Jurkat, Clone E6-1 (cell line): Measurements from ENCODE around the gene SIMC1. TPM values are rescaled to one million over a fixed set of nuclear protein-coding genes. Genes with fewer than 3 reads are reported as not detected.
"Not testable (repeated sequence)": the region's sequence is repeated elsewhere in the genome, so short reads cannot be mapped to it uniquely, and the experiment has no call there.

ENCODE experiments used
- DNase-seq: peaks from one replicate; pipeline ENCODE4 v3.0.0-alpha.2; 2011; ENCODE audit warnings: low read depth, low spot score
- H3K4me3 ChIP-seq: 2 replicates; pipeline ENCODE4 v1.5.1; 2011; ENCODE audit warnings: mild to moderate bottlenecking, low read length, control low read depth, moderate library complexity
- polyA plus RNA-seq: library from polyadenylated mRNA; unstranded; fragments of >200 nt; gene quantifications from one replicate; pipeline ENCODE4 v1.2.1, GENCODE V29; 2012; ENCODE audit warnings: missing spikeins; ENCODE audit not compliant: insufficient read length, insufficient read depth

The SIMC1 gene
- 31.6 TPM for polyA plus RNA-seq

- DNase-seq, result not testable (repeated sequence)
- peak within 1 kb of the TSS; percentile 15; the same call in 1 of the 2 replicates for H3K4me3 ChIP-seq
Measured at GRCh38 chr5:176237971-176238644, at the start of gene SIMC1. SIMC1 (plus strand) TSS chr5:176238424; CDS start chr5:176238509, 85 bp downstream.

- H3K4me3 ChIP-seq, result no peak overlapping the region
- no peak for DNase-seq
Measured at GRCh38 chr5:176188506-176189193, 49.6 kb upstream of the SIMC1 start.

DNA sequence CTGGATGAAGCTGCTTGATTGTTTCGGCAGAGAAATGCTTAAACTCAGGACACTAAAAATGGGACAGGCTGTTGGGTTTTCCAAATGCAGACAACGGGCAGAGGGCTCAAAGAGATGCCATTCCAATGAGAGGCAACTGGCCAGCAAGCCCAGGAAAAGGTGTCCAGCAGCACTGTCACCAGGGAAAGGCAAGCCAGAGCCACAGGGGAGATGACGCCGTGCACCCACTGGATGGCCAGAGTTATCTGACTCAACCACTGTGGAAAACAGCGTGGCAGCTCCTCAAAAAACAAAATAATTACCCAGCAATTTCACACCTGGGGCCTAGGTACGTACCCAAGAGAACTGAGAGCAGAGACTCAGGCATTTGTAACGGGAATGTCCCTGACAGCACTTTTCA is 48.4 kb upstream of the SIMC1 start:
- no peak for DNase-seq
- H3K4me3 ChIP-seq, result no peak overlapping the region

DNA sequence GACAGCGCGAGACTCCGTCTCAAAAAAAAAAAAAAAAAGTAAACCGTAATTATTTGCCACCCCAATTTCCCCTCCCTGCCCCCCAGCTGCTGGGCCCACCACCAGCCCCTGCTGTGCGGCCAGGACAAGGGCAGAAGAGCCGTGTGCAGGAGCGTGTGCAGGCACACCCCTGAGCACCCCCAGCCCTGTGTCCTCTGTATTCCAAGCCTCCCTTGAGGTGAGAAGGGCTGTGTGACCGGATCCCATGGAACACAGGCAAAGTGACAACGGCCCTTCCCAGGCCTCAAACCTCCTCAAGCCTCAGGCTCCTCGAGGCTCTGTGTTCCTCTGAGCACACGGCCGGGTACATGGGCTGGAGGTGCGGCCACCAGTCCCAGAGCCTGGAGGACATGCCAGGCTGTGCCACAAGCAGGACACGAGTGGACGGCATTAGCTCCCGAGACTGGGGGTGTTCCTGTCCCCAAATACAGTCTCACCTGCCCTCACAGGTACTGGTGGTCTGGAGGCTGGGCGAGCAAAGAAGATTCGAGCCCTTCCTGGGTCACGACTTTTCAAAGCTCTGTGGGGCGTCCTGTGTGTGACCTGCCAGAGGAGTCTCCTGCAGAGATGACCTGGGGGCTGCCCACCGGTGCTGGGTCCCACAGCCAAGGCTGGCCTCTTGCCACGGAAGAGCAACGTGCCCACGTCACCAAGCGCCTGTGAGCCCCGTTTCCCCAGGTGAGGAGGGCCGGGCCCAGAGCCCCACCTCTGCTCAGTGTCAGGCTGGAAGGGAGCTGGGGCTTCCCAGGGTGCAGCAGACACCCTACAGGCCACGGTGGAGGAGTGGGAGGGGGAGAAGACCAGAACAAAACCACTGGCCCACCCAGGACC is 47.1 kb upstream of the SIMC1 start:
- DNase-seq, result no peak
- no peak overlapping the region for H3K4me3 ChIP-seq

GRCh38 chr5:176192094-176192721 is 46.0 kb upstream of the SIMC1 start:
- H3K4me3 ChIP-seq, result no peak overlapping the region
- no peak for DNase-seq

- not testable (repeated sequence) for H3K4me3 ChIP-seq, DNase-seq
Measured at GRCh38 chr5:176192722-176193117, 45.5 kb upstream of the SIMC1 start.

- H3K4me3 ChIP-seq, DNase-seq: not testable (repeated sequence)
Measured at GRCh38 chr5:176193636-176194035, 44.6 kb upstream of the SIMC1 start.

DNA sequence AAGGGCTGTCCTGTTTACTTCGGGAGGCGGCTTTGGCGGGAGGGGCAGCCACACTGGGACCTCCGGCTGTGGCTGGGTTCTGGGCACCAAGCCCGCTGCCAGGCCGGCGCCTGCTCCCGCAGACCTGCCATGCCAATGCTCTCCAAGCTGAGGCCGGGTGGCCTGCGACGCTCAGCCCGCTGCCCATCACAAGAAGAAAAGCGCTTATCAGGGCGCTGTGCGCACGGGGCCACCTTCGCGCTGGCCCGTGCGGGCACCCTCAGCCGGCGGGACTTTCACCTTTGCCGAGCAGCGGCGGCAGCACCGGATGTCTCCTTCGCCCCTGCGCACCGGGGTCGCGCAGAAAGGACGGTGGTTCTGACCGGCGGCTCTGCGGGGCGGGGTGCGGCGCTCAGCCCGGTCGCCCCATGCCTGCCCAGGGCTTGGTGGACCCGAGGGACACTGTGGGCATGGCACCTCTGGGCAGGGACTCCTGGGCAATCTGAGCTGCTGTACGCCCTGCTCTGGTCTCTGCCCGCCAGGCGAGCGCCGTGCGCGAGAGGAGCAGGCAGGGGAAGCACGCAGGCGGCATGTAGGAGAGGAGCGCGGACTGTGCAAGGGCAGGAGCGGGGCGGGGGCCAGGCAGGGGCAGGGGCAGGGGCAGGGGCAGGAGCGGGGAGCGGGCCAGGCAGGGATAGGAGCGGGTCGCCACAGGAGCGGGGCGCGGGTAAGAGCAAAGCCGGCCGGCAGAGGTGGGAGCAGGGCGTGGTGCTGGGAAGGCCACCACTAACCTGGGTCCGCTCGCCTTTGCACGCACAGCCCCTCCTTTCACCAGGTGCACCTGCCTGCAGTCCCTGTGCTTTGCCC is 43.8 kb upstream of the SIMC1 start:
- H3K4me3 ChIP-seq, DNase-seq: not testable (repeated sequence)

GRCh38 chr5:176195084-176195413 is 43.2 kb upstream of the SIMC1 start:
- not testable (repeated sequence) for H3K4me3 ChIP-seq, DNase-seq

- H3K4me3 ChIP-seq, DNase-seq: not testable (repeated sequence)
Measured at GRCh38 chr5:176195487-176196207, 42.6 kb upstream of the SIMC1 start.

DNA sequence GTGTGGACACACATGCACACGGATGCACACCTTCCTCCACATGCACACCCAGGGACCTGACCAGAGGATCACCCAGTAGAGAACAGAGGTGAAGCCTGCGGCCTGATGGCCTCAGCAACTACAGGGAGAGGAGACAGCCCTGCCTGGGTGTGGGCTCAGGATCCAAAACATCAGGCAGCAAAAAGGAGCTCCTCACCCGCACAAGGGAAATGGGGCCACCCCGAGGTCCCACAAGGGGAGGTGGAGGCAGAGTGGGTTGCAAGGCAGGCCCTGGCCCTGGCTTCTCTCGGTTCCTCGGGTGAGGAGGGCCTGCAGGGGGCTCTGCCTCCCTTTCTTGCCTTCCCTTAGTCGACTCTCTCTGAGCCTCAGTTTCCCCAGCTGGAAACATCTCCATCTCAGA is 41.4 kb upstream of the SIMC1 start:
- not testable (repeated sequence) for DNase-seq, H3K4me3 ChIP-seq

GRCh38 chr5:176197234-176197858 is 40.9 kb upstream of the SIMC1 start:
- H3K4me3 ChIP-seq, DNase-seq: not testable (repeated sequence)

DNA sequence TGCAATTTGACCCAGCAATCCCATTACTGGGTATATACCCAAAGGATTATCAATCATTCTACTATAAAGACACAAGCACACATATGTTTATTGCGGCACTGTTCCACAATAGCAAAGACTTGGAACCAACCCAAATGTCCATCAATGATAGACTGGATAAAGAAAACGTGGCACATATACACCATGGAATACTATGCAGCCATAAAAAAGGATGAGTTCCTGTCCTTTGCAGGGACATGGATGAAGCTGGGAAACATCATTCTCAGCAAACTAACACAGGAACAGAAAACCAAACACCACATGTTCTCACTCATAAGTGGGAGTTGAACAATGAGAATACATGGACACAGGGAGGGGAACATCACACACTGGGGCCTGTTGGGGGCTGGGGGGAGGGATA is 39.9 kb upstream of the SIMC1 start:
- DNase-seq, H3K4me3 ChIP-seq: not testable (repeated sequence)

DNA sequence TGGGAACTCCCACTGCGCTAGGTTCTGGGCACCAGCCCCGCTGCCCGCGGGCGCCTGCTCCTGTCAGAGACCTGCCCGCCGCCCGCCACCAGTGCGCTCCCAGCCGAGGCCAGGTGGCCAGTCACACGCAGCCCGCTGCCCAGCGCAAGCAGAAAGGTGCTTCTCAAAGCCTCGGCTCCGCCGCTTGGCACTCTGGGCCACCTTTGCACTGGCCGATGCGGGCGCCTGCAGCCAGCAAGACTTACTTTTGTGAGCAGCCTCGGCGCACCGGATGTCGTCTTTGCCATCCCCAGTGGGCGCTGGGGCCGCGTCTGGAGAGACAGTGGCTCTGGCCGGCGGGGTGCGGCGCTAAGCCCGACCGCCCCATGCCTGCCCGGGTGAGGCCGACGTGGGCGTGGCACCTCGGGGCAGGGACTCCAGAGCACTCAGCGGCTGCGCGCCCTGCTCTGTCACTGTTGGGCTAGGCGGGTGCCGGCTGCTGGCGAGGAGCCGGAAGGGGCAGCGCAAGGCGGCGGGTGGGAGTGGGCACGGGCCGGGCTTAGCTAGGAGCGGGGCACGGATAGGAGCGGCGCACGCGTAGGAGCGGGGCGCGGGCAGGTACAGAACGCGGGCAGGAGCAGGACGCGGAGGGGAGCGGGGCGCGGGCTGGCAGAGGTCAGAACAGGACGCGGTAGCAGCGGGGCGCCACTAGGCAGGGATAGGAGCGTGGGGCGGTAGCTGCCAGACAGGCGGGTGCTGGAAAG is 39.1 kb upstream of the SIMC1 start:
- H3K4me3 ChIP-seq, DNase-seq: not testable (repeated sequence)

DNA sequence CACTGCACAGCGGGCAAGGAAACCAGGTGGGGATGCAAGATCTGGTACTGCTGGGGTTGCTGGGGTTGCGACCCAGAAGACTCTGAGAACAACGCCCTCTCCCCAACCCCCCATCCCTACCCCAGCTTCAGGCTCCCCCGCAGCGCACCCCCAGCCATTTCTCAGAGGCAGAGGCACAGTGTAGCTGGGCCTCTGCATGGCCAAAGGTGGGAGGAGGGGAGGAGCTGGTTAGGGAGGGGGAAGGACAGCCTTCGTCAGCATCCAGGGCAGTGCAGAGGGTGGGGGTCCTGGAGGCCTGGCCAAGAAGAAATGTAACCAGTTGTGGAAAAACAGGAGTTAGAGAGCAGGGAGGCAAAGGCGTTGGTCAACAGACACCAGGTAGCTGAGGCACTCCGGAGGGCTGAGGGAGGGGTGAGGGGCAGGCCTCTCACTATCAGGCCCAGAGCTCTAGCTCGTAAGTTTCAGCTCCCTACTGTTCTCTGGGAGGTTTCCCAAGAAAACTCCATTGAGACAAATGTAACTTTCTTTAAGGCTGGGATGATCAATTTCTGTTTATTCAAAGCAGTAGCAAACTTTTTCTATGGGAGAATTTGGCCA is 38.3 kb upstream of the SIMC1 start:
- DNase-seq, H3K4me3 ChIP-seq: not testable (repeated sequence)

DNA sequence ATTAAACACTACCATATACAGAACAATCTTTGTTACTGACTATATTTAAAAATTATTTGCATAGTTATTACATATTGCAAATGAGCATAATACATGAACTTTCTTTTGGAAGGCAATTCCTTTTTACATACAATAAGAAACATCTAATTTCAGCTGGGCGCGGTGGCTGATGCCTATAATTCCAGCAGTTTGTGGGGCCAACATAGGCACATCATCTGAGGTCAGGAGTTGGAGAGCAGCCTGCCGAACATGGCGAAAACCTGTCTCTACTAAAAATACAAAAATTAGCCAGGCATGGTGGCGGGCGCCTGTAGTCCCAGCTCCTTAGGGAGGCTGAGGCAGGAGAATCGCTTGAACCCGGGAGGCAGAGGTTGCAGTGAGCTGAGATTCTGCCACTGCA is 36.4 kb upstream of the SIMC1 start:
- H3K4me3 ChIP-seq, result no peak overlapping the region
- DNase-seq, result no peak
